MM.1S (cell line): Measurements from ENCODE around the gene PAGE5.

Experiments
- DNase-seq: peaks from one replicate; pipeline ENCODE4 v3.0.0-alpha.2; 2015
- H2AFZ ChIP-seq: fragments of 300-600 bp; sonication (generic); 2 replicates; pipeline ENCODE4 v1.6.0; 2016; ENCODE audit warnings: antibody characterized with exemption, low read length
- H3F3A ChIP-seq: fragments of 300-600 bp; sonication (generic); 2 replicates; pipeline ENCODE4 v1.6.1; 2016; ENCODE audit warnings: mild to moderate bottlenecking, antibody characterized with exemption, low read length, moderate library complexity, mixed read lengths; ENCODE audit not compliant: insufficient read depth
- H3K27ac ChIP-seq: fragments of 300-600 bp; sonication (generic); 2 replicates; pipeline ENCODE4 v1.5.1; 2016; ENCODE audit warnings: mild to moderate bottlenecking, low read length
- H3K27me3 ChIP-seq: fragments of 300-600 bp; sonication (generic); replicated peaks from 2 replicates; pipeline ENCODE4 v1.6.0; 2016; ENCODE audit warnings: low read length; ENCODE audit not compliant: insufficient read depth
- H3K36me3 ChIP-seq: fragments of 300-600 bp; sonication (generic); replicated peaks from 2 replicates; pipeline ENCODE4 v1.6.1; 2016; ENCODE audit warnings: mild to moderate bottlenecking, low read length, mixed read lengths; ENCODE audit not compliant: insufficient read depth
- H3K4me1 ChIP-seq: fragments of 300-600 bp; sonication (generic); 2 replicates; pipeline ENCODE4 v1.6.1; 2016; ENCODE audit warnings: low read length, mixed read lengths
- H3K4me2 ChIP-seq: fragments of 300-600 bp; sonication (generic); 2 replicates; pipeline ENCODE4 v1.6.0; 2016; ENCODE audit warnings: low read depth, low read length
- H3K4me3 ChIP-seq: fragments of 300-600 bp; sonication (generic); 2 replicates; pipeline ENCODE4 v1.5.1; 2016; ENCODE audit warnings: low read length, mixed read lengths
- H3K79me2 ChIP-seq: fragments of 300-600 bp; sonication (generic); 2 replicates; pipeline ENCODE4 v1.6.1; 2016; ENCODE audit warnings: mixed run types, low read length, mixed read lengths
- H3K9ac ChIP-seq: fragments of 300-600 bp; sonication (generic); 2 replicates; pipeline ENCODE4 v1.6.1; 2016; ENCODE audit warnings: low read length, mixed read lengths
- H3K9me2 ChIP-seq: fragments of 300-600 bp; sonication (generic); replicated peaks from 2 replicates; pipeline ENCODE4 v1.6.1; 2016; ENCODE audit warnings: mild to moderate bottlenecking, low read length, mixed read lengths; ENCODE audit not compliant: insufficient read depth
- H3K9me3 ChIP-seq: fragments of 300-600 bp; sonication (generic); replicated peaks from 2 replicates; pipeline ENCODE4 v1.6.1; 2016; ENCODE audit warnings: mild to moderate bottlenecking, low read length, mixed read lengths; ENCODE audit not compliant: insufficient read depth
- H4K20me1 ChIP-seq: fragments of 300-600 bp; sonication (generic); 2 replicates; pipeline ENCODE4 v1.6.1; 2016; ENCODE audit warnings: mild to moderate bottlenecking, low read length, moderate library complexity, mixed read lengths; ENCODE audit not compliant: insufficient read depth
- EZH2 ChIP-seq: fragments of 300-600 bp; sonication (generic); optimal IDR thresholded peaks from 2 replicates; pipeline ENCODE3; 2017; ENCODE audit warnings: low read depth, mild to moderate bottlenecking, antibody characterized with exemption, low read length, mixed read lengths
- EZH2phosphoT487 ChIP-seq: fragments of 300-600 bp; sonication (generic); IDR thresholded peaks from 2 replicates; pipeline ENCODE4 v1.6.1; 2018; ENCODE audit warnings: antibody characterized with exemption, low read length
- TF ChIP-seq, protein P1 (sequence below): fragments of 300-600 bp; sonication (generic); IDR thresholded peaks from 2 replicates; pipeline ENCODE4 v1.5.1; 2016; ENCODE audit warnings: antibody characterized with exemption, low read length, mixed read lengths

The PAGE5 gene

DNA sequence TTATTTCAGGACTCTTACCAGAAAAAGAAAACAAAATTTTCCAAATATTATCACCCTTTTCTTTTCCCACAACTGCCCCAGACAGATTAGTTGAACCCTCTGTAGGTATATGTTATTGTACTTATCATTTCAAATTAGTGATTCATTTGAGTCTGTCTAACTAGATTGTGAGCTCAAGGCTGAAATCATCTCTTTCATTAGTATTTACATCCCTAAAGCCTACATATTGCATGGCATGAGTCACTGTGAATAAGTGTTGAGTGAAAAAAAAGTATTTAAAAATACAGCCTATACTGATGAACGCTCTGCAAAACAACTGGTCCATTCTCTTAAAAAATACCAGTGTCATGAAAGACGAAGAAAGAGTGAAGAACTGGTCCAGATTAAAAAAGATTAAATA lies 40.7 kb downstream of the PAGE5 start:
- Histone ChIP-seq H3K9me3 (no peaks in the 10 kb centered on the region), H3K9me2 (no peaks in the 10 kb centered on the region), H3F3A (no peaks in the 10 kb centered on the region), H3K27me3 (no peaks in the 10 kb centered on the region), H2AFZ (no peak overlapping the region), H3K4me2 (no peak overlapping the region), H3K27ac (no peak overlapping the region), H3K4me3 (no peak overlapping the region), H3K4me1 (no peaks in the 10 kb centered on the region), H3K79me2 (no peaks in the 10 kb centered on the region), H3K36me3 (no peaks in the 10 kb centered on the region), H4K20me1 (no peaks in the 10 kb centered on the region), H3K9ac (no peak overlapping the region)
- no peak for TF ChIP-seq EZH2
- TF ChIP-seq, protein P1, sequence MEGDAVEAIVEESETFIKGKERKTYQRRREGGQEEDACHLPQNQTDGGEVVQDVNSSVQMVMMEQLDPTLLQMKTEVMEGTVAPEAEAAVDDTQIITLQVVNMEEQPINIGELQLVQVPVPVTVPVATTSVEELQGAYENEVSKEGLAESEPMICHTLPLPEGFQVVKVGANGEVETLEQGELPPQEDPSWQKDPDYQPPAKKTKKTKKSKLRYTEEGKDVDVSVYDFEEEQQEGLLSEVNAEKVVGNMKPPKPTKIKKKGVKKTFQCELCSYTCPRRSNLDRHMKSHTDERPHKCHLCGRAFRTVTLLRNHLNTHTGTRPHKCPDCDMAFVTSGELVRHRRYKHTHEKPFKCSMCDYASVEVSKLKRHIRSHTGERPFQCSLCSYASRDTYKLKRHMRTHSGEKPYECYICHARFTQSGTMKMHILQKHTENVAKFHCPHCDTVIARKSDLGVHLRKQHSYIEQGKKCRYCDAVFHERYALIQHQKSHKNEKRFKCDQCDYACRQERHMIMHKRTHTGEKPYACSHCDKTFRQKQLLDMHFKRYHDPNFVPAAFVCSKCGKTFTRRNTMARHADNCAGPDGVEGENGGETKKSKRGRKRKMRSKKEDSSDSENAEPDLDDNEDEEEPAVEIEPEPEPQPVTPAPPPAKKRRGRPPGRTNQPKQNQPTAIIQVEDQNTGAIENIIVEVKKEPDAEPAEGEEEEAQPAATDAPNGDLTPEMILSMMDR: no peak
- TF ChIP-seq EZH2phosphoT487: no peak
- DNase-seq: no peak

DNA sequence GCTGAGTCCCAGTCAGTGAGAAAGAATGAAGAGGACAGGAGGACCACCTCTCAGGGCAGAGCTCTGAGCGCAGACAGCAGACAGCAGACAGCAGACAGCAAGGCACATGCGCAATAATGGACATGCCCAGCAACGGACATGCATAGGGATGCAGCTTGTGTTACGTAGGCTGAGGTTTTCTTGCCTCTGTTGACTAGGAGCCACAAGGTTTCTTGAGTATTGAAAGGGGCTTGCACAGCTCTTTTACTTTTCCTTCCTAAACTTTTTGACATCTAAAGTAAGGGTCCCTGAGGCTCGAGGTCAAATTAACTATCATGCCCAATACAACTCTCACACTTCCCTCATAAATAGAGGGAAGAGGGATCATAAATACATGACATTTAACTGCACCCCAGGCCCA lies 44.7 kb downstream of the PAGE5 start, which contains the start of gene PAGE3:
Gene PAGE3, minus strand, starts transcription at position 101 of the 400 bp plus-strand sequence. CDS start 1,013 bp downstream, outside the sequence.
- Histone ChIP-seq H3K4me2 (no peak within 1 kb of the TSS), H4K20me1 (no peaks in the 10 kb centered on the region), H3K4me1 (no peaks in the 10 kb centered on the region), H3K36me3 (no peaks in the 10 kb centered on the region), H3F3A (no peaks in the 10 kb centered on the region), H3K79me2 (no peaks in the 10 kb centered on the region), H2AFZ (no peak within 1 kb of the TSS), H3K9me2 (no peaks in the 10 kb centered on the region), H3K4me3 (no peak within 1 kb of the TSS), H3K9me3 (no peaks in the 10 kb centered on the region), H3K27ac (no peak within 1 kb of the TSS), H3K9ac (no peak within 1 kb of the TSS), H3K27me3 (no peaks in the 10 kb centered on the region)
- TF ChIP-seq, protein P1: no peak
- TF ChIP-seq EZH2 (no peak), EZH2phosphoT487 (no peak)
- no peak for DNase-seq
